ENCODE measurements around the gene MYO1F. TPM values are rescaled to one million over a fixed set of nuclear protein-coding genes. Genes with fewer than 3 reads are reported as not detected.

Gene MYO1F
- total and polyA plus RNA-seq, 2 of the 13 experiments (the other 11 are each of a cell fraction or from before 2014, with no cell fraction given) = 0.09 to 0.13 TPM

- H3K9ac ChIP-seq (ENCODE audit: insufficient read depth, low read depth, low read length) = no peak overlapping the region
- no peak overlapping the region for H2AFZ ChIP-seq (ENCODE audit: low read length)
- peaks cover 32% of the 10 kb centered on the region for H3K4me1 ChIP-seq (ENCODE audit: insufficient read depth, low read length)
- peaks cover 5% of the 10 kb centered on the region; the same call in 1 of the 2 replicates for H3K9me3 ChIP-seq (ENCODE audit: low read length)
- H3K4me2 ChIP-seq (ENCODE audit: low read depth, low read length) = no peak overlapping the region
- no peak for ATAC-seq
- intact Hi-C loops (cut with micrococcal nuclease; ENCODE audit: unreplicated experiment) (no loop called here), in situ Hi-C loops (cut with HindIII; ENCODE audit: extremely low pct_ligation_motif_present, low pct_unique_long_range_greater_than_20kb) (no loop called here)
- no peak for FAIRE-seq
- no peak overlapping the region for H3K4me3 ChIP-seq (replicated peaks in 1 of 3; ENCODE audit: insufficient read depth in 1 of 3, low read depth in 2 of 3, low read length in 3 of 3)
- no peaks in the 10 kb centered on the region for H3K27me3 ChIP-seq (ENCODE audit: control insufficient read depth in 1 of 2, insufficient read depth in 2 of 2, low read length in 2 of 2)
- 92% methylated on average over 8 of the region's 8 CpGs for whole genome bisulfite sequencing (ENCODE audit: low lambda C conversion rate)
- ChIA-PET CTCF (ENCODE audit: low intra/inter-chr PET ratio, low total read pairs) (no interaction called here), POLR2A (interaction anchor here (0.7 to 0.8 kb wide), 2 partner anchors 13 to 15 kb away, joined by 3 read pairs; no protein-coding TSS in a partner anchor)
- no peaks in the 10 kb centered on the region for H4K20me1 ChIP-seq (ENCODE audit: insufficient read depth, low read length)
- DNase-seq (ENCODE audit: low spot score) = no peak
- no peaks in the 10 kb centered on the region for H3K36me3 ChIP-seq (replicated peaks in 1 of 2; ENCODE audit: control insufficient read depth in 1 of 2, insufficient read depth in 2 of 2, low read length in 2 of 2)
- H3K27ac ChIP-seq (ENCODE audit: extremely low read length, insufficient read depth, low read length) = no peak overlapping the region
- H3K79me2 ChIP-seq (ENCODE audit: insufficient read depth, low read length) = no peaks in the 10 kb centered on the region
- BruUV-seq (replicated peaks) = no TSS peak
- TF ChIP-seq, protein P1, sequence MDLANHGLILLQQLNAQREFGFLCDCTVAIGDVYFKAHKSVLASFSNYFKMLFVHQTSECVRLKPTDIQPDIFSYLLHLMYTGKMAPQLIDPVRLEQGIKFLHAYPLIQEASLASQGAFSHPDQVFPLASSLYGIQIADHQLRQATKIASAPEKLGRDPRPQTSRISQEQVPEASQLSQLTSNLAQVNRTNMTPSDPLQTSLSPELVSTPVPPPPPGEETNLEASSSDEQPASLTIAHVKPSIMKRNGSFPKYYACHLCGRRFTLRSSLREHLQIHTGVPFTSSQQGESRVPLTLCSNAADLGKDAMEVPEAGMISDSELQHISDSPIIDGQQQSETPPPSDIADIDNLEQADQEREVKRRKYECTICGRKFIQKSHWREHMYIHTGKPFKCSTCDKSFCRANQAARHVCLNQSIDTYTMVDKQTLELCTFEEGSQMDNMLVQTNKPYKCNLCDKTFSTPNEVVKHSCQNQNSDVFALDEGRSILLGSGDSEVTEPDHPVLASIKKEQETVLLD (CRISPR knock-in tag; IDR thresholded peaks at IDR 0.05; ENCODE audit: low read depth) = no peak
- TF ChIP-seq THAP11 (CRISPR knock-in tag; IDR thresholded peaks at IDR 0.05) = no peak
- no peak for TF ChIP-seq KDM3A (CRISPR knock-in tag; IDR thresholded peaks at IDR 0.05; ENCODE audit: low read depth)
- TF ChIP-seq ZMYM3 (CRISPR knock-in tag; IDR thresholded peaks at IDR 0.05) = no peak
- TF ChIP-seq GMEB1 (CRISPR knock-in tag; IDR thresholded peaks at IDR 0.05; ENCODE audit: borderline replicate concordance) = no peak
- TF ChIP-seq, protein P2, sequence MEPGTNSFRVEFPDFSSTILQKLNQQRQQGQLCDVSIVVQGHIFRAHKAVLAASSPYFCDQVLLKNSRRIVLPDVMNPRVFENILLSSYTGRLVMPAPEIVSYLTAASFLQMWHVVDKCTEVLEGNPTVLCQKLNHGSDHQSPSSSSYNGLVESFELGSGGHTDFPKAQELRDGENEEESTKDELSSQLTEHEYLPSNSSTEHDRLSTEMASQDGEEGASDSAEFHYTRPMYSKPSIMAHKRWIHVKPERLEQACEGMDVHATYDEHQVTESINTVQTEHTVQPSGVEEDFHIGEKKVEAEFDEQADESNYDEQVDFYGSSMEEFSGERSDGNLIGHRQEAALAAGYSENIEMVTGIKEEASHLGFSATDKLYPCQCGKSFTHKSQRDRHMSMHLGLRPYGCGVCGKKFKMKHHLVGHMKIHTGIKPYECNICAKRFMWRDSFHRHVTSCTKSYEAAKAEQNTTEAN (CRISPR knock-in tag; conservative IDR thresholded peaks at IDR 0.05) = no peak
- TF ChIP-seq ERF (CRISPR knock-in tag; IDR thresholded peaks at IDR 0.05) = no peak
- TF ChIP-seq, protein P3, sequence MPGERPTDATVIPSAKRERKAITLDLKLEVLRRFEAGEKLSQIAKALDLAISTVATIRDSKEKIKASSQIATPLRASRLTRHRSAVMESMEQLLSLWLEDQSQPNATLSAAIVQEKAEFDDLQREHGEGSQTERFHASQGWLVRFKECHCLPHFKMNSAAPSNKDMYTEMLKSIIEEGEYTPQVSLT (CRISPR knock-in tag; IDR thresholded peaks at IDR 0.05; ENCODE audit: borderline replicate concordance, low read depth) = no peak
- no peak for TF ChIP-seq SMC3 (IDR thresholded peaks at IDR 0.05; ENCODE audit: low read length)
- no peak for TF ChIP-seq REPIN1 (CRISPR knock-in tag; IDR thresholded peaks at IDR 0.05; ENCODE audit: borderline replicate concordance, low read depth)
- TF ChIP-seq ZFAT (CRISPR knock-in tag; conservative IDR thresholded peaks at IDR 0.05) = no peak
- no peak for TF ChIP-seq ZBTB49 (CRISPR knock-in tag; IDR thresholded peaks at IDR 0.05; ENCODE audit: borderline replicate concordance)
- TF ChIP-seq ZNF607 (CRISPR knock-in tag; IDR thresholded peaks at IDR 0.05; ENCODE audit: borderline replicate concordance) = no peak
- no peak for TF ChIP-seq GRHL1 (CRISPR knock-in tag; conservative IDR thresholded peaks at IDR 0.05)
- TF ChIP-seq SRSF4 (IDR thresholded peaks at IDR 0.05; ENCODE audit: low read depth, low read length, poor library complexity, severe bottlenecking) = no peak
- TF ChIP-seq ZNF317 (CRISPR knock-in tag; IDR thresholded peaks at IDR 0.05) = no peak
These were observed 49.6 kb upstream of the MYO1F start for GRCh38 chr19:8626842-8627241.

Data from HepG2 (cell line).